Kidney tubule cell (primary cell): ENCODE data around the gene PHAX.
"Not testable (repeated sequence)": the region's sequence is repeated elsewhere in the genome, so short reads cannot be mapped to it uniquely, and the experiment has no call there.

Source experiments
- DNase-seq: peaks from one replicate; pipeline ENCODE4 v3.0.0-alpha.2; 2018; ENCODE audit warnings: low spot score

Gene PHAX

GRCh38 chr5:126600631-126601511 is at the start of gene PHAX:
Gene PHAX (plus strand): TSS chr5:126600947. CDS start chr5:126600963, 16 bp downstream.
- DNase-seq, result peak; percentile 86

GRCh38 chr5:126552614-126553013 is 48.1 kb upstream of the PHAX start:
- no peak for DNase-seq

GRCh38 chr5:126555101-126555500 is 45.6 kb upstream of the PHAX start:
- DNase-seq, result not testable (repeated sequence)

- DNase-seq, result no peak
These were observed 38.8 kb upstream of the PHAX start for GRCh38 chr5:126561908-126562307.

DNA sequence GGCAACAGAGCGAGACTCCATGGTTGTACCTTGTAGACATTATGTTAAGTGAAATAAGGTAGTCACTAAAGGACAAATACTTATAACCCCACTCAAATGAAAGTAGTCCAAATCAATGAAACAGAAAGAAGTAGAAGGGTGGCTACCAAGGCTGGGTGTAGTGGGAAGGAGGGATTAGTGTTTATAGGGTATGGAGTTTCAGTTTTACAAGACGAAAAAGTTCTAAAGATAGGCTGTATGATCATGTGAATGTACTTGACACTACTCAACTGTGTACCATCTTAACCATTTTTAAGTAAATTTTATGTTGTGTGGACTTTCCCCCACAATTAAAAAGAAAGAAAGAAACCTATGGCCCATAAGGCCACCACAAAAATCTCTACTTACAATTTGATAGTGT is 37.9 kb upstream of the PHAX start:
- no peak for DNase-seq

- peak; percentile 10 for DNase-seq
These were observed 32.5 kb upstream of the PHAX start for GRCh38 chr5:126568206-126568755.

- no peak for DNase-seq
These were observed 25.1 kb upstream of the PHAX start for GRCh38 chr5:126575644-126576043.

DNA sequence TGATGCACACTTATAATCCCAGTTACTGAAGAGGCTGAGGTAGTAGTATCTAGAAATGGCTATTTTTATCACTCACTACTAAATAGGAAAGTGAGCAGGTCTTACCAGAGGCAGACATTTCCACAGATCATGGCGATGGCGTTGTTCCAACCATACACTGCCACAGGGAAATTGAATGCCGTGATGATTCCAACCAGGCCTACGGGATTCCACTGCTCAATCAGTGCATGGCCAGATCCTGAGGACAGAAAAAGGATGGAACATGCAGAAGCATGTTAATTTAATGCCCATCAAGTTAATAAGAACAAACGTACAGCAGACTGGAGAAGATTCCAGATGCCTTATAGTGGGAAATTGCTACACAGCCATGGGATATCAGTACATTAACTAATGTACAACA is 23.8 kb upstream of the PHAX start:
- no peak for DNase-seq

- DNase-seq, result no peak
These were observed 23.3 kb upstream of the PHAX start for GRCh38 chr5:126577415-126577814.

DNA sequence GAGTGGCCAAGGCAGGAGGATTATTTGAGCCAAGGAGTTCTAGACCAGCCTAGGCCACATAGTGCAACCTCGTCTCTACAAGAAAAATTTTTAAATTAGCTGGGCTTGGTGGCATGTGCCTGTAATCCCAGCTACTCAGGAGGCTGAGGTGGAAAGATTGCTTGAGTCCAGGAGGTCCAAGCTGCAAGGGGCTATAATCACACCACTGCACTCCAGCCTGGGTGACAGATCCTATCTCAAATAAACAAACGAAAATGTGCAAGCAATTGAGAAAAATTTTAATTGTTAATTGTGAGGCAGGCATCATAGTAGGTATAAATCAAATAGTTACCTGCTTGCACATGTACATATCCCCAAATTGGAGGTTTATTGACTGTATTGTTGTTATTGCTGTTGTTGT is 21.0 kb upstream of the PHAX start:
- no peak for DNase-seq

GRCh38 chr5:126583761-126584160 is 17.0 kb upstream of the PHAX start:
- no peak for DNase-seq

GRCh38 chr5:126587551-126588390 is 13.0 kb upstream of the PHAX start:
- DNase-seq, result no peak

- DNase-seq, result no peak
These were observed 11.0 kb upstream of the PHAX start for GRCh38 chr5:126589536-126590297.

GRCh38 chr5:126591549-126591948 is 9.2 kb upstream of the PHAX start:
- DNase-seq, result peak; percentile 7

GRCh38 chr5:126594748-126595485 is 5.8 kb upstream of the PHAX start, which contains the start of gene ALDH7A1:
Gene ALDH7A1 (minus strand): TSS chr5:126595219. CDS start chr5:126595198, 21 bp downstream.
- peak; percentile 96 for DNase-seq

DNA sequence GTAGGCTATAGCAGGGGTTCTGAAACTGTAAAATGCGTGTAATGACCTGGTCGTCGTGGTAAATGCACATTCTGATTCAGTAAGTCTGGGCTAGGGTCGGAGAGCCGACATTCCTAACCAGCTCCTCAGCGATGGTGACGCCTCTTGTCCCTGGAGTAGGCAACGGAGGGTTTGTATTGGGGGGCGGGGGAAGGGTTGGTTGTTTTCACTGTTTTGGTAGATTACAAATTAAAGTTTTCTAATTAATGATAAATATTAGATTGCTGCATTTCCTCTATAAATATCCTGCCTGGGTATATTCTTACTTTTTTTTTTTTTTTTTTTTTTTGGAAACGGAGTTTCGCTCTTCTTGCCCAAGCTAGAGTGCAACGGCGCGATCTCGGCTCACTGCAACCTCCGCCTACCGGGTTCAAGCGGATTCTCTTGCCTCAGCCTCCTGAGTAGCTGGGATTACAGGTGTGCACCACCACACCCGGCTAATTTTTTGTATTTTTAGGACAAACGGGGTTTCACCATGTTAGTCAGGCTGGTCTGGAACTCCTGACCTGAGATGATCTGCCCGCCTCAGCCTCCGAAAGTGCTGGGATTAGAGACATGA is 5.2 kb upstream of the PHAX start:
- no peak for DNase-seq

DNA sequence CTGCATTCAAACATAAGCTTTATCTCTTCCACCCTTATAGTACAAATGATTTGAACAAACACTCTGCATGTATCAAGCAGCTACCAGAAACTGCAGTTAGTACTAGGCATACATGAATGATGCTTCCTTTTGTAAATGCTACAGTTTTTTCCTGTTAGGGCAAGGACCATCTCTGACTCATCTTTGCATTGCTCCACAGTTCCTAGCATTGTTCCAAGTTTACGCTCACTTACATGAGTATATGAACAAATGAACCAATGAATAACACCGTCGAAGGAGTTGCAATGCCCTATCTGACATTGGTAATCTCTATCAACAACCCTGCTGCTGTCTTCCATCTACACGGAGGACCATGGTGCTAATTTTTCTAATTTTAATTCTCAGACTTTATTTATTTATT is 3.6 kb upstream of the PHAX start:
- DNase-seq, result peak; percentile 32

- no peak for DNase-seq
These were observed 1.2 kb upstream of the PHAX start for GRCh38 chr5:126599499-126599898.

DNA sequence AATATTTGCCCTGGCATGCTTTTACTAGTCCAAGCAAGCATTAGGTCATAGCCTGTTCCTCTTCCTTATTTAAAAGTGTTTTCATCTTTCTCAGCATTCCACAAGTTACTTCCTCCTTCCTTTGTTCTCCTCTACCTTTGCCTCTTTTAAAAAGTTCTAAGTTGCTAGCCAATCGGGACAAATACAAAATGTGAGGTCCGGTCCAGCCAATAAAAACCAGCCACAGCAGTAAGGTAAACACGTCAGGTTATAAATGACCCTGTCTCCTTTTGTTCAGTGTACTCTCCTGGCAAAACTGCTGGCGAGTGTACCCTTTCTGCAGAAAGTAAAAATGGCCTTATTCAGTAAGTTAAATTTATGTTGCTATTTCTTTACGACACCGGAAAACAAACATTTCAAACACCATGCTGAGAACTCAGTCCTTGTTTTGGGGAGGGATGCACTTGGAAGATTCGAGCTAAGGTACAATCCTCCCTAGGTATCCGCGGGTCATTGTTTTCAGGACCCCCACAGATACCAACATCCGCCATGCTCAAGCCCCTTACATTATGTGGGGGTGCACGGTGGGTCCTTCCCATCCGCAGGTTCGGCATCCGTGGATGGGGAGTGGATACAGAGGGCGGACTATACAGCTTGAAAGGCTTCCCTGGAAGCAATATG is 646 bp upstream of the PHAX start:
- peak; percentile 31 for DNase-seq

DNA sequence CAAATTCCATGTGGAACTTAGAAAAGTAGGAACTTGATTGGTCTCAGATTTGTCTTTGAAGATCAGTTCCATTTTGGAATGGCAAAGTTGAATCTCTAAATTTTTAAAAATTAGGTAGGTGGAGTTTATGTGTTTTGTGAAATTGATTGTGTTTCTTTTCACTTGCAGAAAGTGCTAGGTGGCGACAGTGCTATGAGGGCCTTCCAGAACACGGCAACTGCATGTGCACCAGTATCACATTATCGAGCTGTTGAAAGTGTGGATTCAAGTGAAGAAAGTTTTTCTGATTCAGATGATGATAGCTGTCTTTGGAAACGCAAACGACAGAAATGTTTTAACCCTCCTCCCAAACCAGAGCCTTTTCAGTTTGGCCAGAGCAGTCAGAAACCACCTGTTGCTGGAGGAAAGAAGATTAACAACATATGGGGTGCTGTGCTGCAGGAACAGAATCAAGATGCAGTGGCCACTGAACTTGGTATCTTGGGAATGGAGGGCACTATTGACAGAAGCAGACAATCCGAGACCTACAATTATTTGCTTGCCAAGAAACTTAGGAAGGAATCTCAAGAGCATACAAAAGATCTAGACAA is 2.8 kb downstream of the PHAX start:
- DNase-seq, result no peak
